HG02970 (cell line): ENCODE results near the gene GRIK4.

ENCODE experiments used
- ATAC-seq: cut with Tn5 transposase; IDR thresholded peaks from one replicate; pipeline ENCODE4 v1.9.1; 2021; ENCODE audit warnings: mild to moderate bottlenecking, moderate library complexity, moderate number of reproducible peaks; ENCODE audit not compliant: unreplicated experiment, low FRiP score

The GRIK4 gene

GRCh38 chr11:120794748-120795147, 283.2 kb downstream of the GRIK4 start:
- no peak for ATAC-seq

- ATAC-seq = no peak
Measured at GRCh38 chr11:120795185-120795584, 283.6 kb downstream of the GRIK4 start.

GRCh38 chr11:120797143-120797542, 285.6 kb downstream of the GRIK4 start:
- no peak for ATAC-seq

GRCh38 chr11:120798854-120799253, 287.3 kb downstream of the GRIK4 start:
- ATAC-seq = no peak

DNA sequence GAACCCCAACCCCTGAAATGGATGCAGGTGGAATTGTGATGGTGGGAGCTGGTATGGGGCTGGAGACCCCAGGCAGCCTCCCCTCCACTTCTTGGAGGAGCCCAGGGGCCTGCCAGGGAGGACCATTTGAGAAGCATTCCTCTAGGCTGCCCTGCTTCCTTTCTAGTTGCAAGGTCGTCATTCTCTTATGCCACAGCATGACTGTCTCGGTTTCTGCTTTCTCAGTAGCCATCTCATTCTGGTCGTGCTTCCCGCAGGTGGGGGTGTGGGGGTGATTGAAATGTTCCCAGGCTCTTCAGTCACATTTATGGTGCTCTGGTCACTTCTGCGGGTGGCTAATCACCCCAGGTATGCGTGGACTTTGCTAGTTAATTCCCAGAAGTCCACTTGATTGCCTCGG, 288.7 kb downstream of the GRIK4 start:
- ATAC-seq = no peak

GRCh38 chr11:120801801-120802689, 290.5 kb downstream of the GRIK4 start:
- no peak for ATAC-seq

- no peak for ATAC-seq
Measured at GRCh38 chr11:120805960-120806555, 294.5 kb downstream of the GRIK4 start.

DNA sequence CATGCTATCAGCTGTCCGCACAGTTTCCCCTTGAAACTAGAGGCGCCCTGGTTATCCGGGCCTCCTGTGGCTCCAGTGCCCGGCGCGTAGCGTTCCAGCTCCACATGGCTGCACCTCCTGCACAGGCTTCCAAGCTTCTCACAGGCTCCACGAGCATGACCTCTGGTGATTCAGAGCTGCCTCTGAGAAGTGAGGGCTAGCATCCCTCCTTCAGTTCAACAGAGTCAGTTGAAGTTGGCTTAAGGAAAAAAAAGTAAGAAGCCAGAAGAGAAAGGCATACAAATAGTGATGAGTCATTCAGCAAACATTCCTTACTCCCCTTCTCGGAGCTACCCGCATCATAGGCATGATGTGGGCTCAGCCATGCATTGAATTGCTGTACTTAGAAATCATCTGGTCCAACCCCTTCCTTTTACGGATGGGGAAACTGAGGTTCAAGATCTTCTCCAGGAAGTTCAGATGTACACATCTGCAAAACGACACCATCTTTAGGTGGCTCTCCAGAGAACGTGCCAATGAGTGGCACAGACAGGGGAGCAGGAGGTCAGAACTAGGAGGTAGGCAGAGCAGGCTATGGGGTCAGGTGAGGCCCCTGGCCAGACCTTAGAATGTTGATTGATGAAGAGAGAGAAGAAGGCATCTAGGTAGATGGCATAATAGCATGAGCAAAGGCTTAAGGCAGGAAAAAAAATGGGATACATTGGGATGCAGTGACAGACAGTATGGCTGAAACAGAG, 296.0 kb downstream of the GRIK4 start:
- no peak for ATAC-seq

DNA sequence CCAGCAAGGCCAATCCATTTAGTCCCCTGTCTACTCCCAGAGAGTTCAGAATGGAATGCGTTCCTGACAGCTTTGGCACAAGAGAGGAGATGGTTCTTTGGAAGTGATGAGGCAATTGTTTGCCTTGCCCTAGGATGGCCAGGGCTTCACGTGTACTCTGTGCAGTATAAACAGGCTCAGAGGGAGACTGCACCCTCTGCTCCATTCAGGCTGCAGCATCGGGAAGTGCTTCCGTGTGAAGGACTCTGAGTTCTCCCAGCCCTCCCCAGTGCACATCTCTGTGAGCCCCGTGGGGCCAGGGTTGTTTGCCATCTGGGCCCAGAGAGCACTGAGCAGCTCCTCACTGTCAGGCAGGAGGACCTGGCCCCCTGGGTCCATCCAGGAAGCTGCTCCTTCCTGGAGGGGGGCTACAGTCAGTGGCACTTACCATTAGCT, 297.1 kb downstream of the GRIK4 start:
- ATAC-seq = no peak

- no peak for ATAC-seq
Measured at GRCh38 chr11:120810251-120810650, 298.7 kb downstream of the GRIK4 start.

DNA sequence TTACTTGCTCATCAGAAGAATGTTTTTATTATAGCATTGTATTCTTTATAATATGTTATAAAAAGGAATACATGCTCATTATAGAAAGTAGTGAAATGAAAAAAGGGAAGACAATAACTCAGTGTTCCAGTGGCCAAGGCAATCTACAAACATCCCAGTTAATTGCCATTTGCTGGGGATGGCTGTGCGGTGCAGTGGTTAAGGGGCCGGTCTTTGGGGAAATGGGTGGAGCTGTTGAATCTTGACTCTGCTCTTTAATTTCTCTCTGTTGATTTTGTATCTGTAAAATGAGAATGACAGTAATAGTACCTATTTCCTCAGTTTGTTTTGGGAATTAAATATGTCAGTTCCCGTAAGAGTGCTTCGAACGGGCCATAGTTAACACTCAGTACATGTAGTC, 299.7 kb downstream of the GRIK4 start:
- no peak for ATAC-seq

DNA sequence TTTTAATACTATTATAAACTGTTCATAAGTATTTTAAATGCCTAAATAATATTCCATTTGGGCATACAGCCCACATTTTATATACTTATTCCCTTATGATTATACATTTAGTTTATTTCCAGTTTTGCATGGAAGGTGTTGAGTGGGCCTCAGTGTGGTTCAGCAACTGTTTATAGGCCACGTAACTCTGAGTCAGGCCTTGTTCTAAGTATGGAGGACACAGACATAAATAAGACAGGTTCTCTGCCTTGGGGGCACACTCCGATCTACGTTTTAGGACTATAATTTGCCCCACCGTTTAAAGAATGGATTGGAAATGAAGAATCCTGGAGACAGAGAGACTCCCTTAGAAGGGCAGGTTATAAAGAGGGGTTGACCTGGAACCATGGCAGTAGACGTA, 300.2 kb downstream of the GRIK4 start:
- ATAC-seq = no peak

- no peak for ATAC-seq
Measured at GRCh38 chr11:120814531-120815318, 303.2 kb downstream of the GRIK4 start.

- ATAC-seq = no peak
Measured at GRCh38 chr11:120815319-120816100, 304.0 kb downstream of the GRIK4 start.

DNA sequence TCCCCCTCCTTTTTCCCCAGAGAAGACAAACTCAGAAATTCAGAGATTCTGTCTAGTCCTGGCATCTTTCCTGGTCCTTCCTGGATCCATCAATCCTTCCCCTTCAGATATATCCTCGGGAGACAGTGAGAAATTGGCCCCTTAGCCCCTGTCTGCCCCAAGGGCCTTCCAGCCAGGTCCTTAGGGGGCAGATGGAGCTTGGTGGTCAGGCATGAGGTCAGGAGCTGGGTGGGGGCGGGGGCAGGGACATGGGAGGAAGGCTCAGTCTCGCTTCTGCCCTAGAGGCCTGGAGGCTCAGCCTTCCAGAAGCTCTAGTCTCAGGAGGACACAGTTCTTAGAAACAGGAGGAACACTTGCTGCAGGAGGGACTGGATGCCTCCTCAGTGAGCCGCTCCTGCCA, 304.6 kb downstream of the GRIK4 start:
- ATAC-seq = no peak

DNA sequence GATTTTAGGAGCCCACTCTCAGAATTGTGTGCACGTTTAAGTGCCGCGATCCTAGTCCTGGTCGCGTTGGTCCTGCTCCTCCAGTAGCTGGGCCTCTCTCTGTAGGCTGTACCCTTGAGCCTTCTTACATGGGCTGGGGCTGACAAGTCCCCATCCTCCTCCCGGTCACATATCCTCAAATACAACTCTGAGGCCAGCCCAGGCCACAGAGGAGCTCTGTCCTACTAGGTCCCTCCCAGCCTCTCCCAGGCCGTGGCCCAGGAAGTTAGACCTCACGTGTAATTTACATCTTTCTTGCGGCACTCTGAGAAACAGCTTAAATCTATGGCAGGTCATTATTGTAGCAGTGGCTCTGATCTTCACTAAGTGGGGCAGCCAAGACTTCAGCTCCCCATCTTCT, 305.2 kb downstream of the GRIK4 start:
- no peak for ATAC-seq

- no peak for ATAC-seq
Measured at GRCh38 chr11:120817158-120817557, 305.6 kb downstream of the GRIK4 start.

- no peak for ATAC-seq
Measured at GRCh38 chr11:120818097-120818496, 306.5 kb downstream of the GRIK4 start.

DNA sequence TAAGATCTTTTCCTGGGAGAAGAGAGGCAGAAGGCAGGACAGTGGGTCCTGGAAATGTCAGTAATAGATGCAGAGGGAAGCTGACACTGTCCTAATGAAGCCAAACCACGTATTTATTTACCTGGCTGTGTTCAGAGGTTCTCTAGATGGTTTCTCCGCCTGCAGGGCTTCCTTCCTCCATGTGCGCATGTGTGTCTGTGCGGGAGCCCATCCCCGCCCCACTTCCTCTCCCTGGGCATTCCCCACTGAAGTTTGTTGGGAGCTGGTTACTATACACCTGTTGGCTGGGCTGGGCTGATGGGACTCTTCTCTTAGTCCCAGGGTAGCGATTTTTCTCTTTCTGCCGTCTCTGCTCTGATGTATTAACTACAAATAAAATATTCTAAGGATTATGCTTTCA, 307.5 kb downstream of the GRIK4 start:
- ATAC-seq = no peak
